Neural cell (in vitro differentiated cells): ENCODE data around the gene DPYD.

Experiments used
- CTCF ChIP-seq: fragments of 450-650 bp; IDR thresholded peaks from 2 replicates; pipeline ENCODE4 v1.5.1; 2014; ENCODE audit warnings: antibody characterized with exemption, mild to moderate bottlenecking, moderate library complexity; ENCODE audit not compliant: poor library complexity, severe bottlenecking
- EP300 ChIP-seq: fragments of 450-650 bp; conservative IDR thresholded peaks from 2 replicates; pipeline ENCODE4 v1.6.1; 2014; ENCODE audit warnings: antibody characterized with exemption, mild to moderate bottlenecking, moderate library complexity; ENCODE audit not compliant: poor library complexity, severe bottlenecking
- EZH2 ChIP-seq: fragments of 200-600, 300-800 bp; shearing (Covaris generic), sonication (generic); IDR thresholded peaks from 2 replicates; pipeline ENCODE4 v1.6.1; 2014; ENCODE audit warnings: antibody characterized with exemption, low read length, borderline replicate concordance, mild to moderate bottlenecking; ENCODE audit not compliant: insufficient read depth, poor library complexity, severe bottlenecking
- MXI1 ChIP-seq: fragments of 450-650 bp; conservative IDR thresholded peaks from 2 replicates; pipeline ENCODE4 v1.6.1; 2014; ENCODE audit warnings: antibody characterized with exemption, mild to moderate bottlenecking; ENCODE audit not compliant: poor library complexity, severe bottlenecking
- POLR2AphosphoS5 ChIP-seq: IDR thresholded peaks from 2 replicates; pipeline ENCODE4 v1.6.1; 2012
- RAD21 ChIP-seq: fragments of 450-650 bp; conservative IDR thresholded peaks from 2 replicates; pipeline ENCODE4 v1.6.1; 2014; ENCODE audit warnings: antibody characterized with exemption, mild to moderate bottlenecking, moderate library complexity
- SMC3 ChIP-seq: fragments of 450-650 bp; conservative IDR thresholded peaks from 2 replicates; pipeline ENCODE4 v1.6.1; 2014; ENCODE audit warnings: antibody characterized with exemption, mild to moderate bottlenecking, moderate library complexity; ENCODE audit not compliant: poor library complexity
- TAF1 ChIP-seq: IDR thresholded peaks from 2 replicates; pipeline ENCODE4 v1.6.1; 2012; ENCODE audit warnings: low read depth
- TF ChIP-seq, protein P1 (sequence below): IDR thresholded peaks from 2 replicates; pipeline ENCODE4 v1.6.1; 2012; ENCODE audit warnings: borderline replicate concordance

GRCh38 chr1:97144527-97144926 is 776.3 kb downstream of the DPYD start:
- TF ChIP-seq CTCF (no peak), RAD21 (no peak), MXI1 (no peak), POLR2AphosphoS5 (no peak), EZH2 (no peak), EP300 (no peak), TAF1 (no peak), SMC3 (no peak)
- TF ChIP-seq, protein P1, sequence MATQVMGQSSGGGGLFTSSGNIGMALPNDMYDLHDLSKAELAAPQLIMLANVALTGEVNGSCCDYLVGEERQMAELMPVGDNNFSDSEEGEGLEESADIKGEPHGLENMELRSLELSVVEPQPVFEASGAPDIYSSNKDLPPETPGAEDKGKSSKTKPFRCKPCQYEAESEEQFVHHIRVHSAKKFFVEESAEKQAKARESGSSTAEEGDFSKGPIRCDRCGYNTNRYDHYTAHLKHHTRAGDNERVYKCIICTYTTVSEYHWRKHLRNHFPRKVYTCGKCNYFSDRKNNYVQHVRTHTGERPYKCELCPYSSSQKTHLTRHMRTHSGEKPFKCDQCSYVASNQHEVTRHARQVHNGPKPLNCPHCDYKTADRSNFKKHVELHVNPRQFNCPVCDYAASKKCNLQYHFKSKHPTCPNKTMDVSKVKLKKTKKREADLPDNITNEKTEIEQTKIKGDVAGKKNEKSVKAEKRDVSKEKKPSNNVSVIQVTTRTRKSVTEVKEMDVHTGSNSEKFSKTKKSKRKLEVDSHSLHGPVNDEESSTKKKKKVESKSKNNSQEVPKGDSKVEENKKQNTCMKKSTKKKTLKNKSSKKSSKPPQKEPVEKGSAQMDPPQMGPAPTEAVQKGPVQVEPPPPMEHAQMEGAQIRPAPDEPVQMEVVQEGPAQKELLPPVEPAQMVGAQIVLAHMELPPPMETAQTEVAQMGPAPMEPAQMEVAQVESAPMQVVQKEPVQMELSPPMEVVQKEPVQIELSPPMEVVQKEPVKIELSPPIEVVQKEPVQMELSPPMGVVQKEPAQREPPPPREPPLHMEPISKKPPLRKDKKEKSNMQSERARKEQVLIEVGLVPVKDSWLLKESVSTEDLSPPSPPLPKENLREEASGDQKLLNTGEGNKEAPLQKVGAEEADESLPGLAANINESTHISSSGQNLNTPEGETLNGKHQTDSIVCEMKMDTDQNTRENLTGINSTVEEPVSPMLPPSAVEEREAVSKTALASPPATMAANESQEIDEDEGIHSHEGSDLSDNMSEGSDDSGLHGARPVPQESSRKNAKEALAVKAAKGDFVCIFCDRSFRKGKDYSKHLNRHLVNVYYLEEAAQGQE: no peak
